ENCODE measurements around the gene IL7R. TPM values are rescaled to one million over a fixed set of nuclear protein-coding genes. Genes with fewer than 3 reads are reported as not detected.

The IL7R gene
- total RNA-seq, 1 experiment from 2014 or later: not detected

- H3K23ac ChIP-seq (ENCODE audit: insufficient read length, low read depth, low read length): no peak overlapping the region
- H3K4me1 Mint-ChIP-seq: no peaks in the 10 kb centered on the region
- H3K9me3 Mint-ChIP-seq: peaks cover 3 to 5% of the 10 kb centered on the region in 2 experiments; a peak in 4 of 5 replicates
- H4K8ac ChIP-seq (replicated peaks; ENCODE audit: insufficient read length, low read depth, low read length): no peak overlapping the region
- H3K27me3 Mint-ChIP-seq (ENCODE audit: low read depth): peaks cover 3% of the 10 kb centered on the region
- no CpG with 5 or more reads among the region's 4 CpGs for WGBS (ENCODE audit: extremely low coverage, insufficient read length, low lambda C conversion rate)
- no peaks in the 10 kb centered on the region for H3K79me2 ChIP-seq (ENCODE audit: insufficient read depth, low read length)
- H3K4me2 ChIP-seq (ENCODE audit: insufficient read depth, insufficient read length, low read length): no peak overlapping the region
- H2BK5ac ChIP-seq (ENCODE audit: insufficient read length, low read length): no peak overlapping the region
- no peaks in the 10 kb centered on the region for H3K4me1 ChIP-seq (ENCODE audit: insufficient read depth, low read length)
- H3K27ac Mint-ChIP-seq: no peak overlapping the region
- H3K4ac ChIP-seq (ENCODE audit: low read depth, low read length): no peak overlapping the region
- no peak overlapping the region for H3K56ac ChIP-seq (ENCODE audit: insufficient read length, low read depth, low read length)
- no peak for DNase-seq
- H4K5ac ChIP-seq (ENCODE audit: insufficient read length, low read depth, low read length): no peak overlapping the region
- H2AFZ ChIP-seq (ENCODE audit: low read length): no peak overlapping the region
- no peak overlapping the region for H2AK5ac ChIP-seq (ENCODE audit: insufficient read length, low read length)
- H3K9ac ChIP-seq (ENCODE audit: extremely low read depth, insufficient read length, low read length): no peak overlapping the region
- H2BK15ac ChIP-seq (ENCODE audit: low read depth, low read length): no peak overlapping the region
- no peak overlapping the region for H3K27ac ChIP-seq (ENCODE audit: insufficient read length, low read depth, low read length)
- H3K23me2 ChIP-seq (ENCODE audit: insufficient read length, low read depth, low read length, poor library complexity, severe bottlenecking): no peaks in the 10 kb centered on the region
- no peak overlapping the region for H2BK12ac ChIP-seq (ENCODE audit: insufficient read length, low read depth, low read length)
- H2BK20ac ChIP-seq (ENCODE audit: low read depth, low read length, poor library complexity, severe bottlenecking): no peak overlapping the region
- H4K91ac ChIP-seq (ENCODE audit: insufficient read length, low read depth, low read length): no peak overlapping the region
- no peak overlapping the region for H3K18ac ChIP-seq (ENCODE audit: insufficient read length, low read depth, low read length)
- H3K27me3 ChIP-seq (ENCODE audit: insufficient read depth, low read length): no peaks in the 10 kb centered on the region
- no peaks in the 10 kb centered on the region for H4K20me1 ChIP-seq (ENCODE audit: control insufficient read depth, insufficient read depth, insufficient read length)
- no peak overlapping the region for H3K14ac ChIP-seq (ENCODE audit: insufficient read depth, low read length)
- TF ChIP-seq CTCF (conservative IDR thresholded peaks at IDR 0.05): no peak
- no peaks in the 10 kb centered on the region for H3K79me1 ChIP-seq (ENCODE audit: insufficient read depth, low read depth, low read length, poor library complexity, severe bottlenecking)
- no peaks in the 10 kb centered on the region; a peak in 1 of 7 replicates for H3K36me3 Mint-ChIP-seq (ENCODE audit: insufficient read depth in 1 of 3, low read depth in 3 of 3)
- no peaks in the 10 kb centered on the region for H3K9me3 ChIP-seq (ENCODE audit: control insufficient read depth, low read depth, low read length)
- no peak overlapping the region for H3K4me3 Mint-ChIP-seq
- H3T11ph ChIP-seq (ENCODE audit: low read length): no peak overlapping the region
- no peak overlapping the region for H2BK120ac ChIP-seq (ENCODE audit: low read depth, low read length, poor library complexity, severe bottlenecking)
These were observed 11.3 kb downstream of the IL7R start for GRCh38 chr5:35867998-35868397.
